Spleen (tissue), 7 donors: ENCODE measurements around the gene PIGU.

Experiments
- CTCF ChIP-seq, 11 experiments: fragments of 200-600 bp in 7 of 11; fragments of 450-650 bp in 4 of 11; sonication (generic) in 4 of 11; IDR thresholded peaks in 8 of 11; conservative IDR thresholded peaks in 3 of 11; 1 replicate in 7 of 11; 2 replicates in 4 of 11; pipeline versions ENCODE4 v1.4.0 to v1.8.0; 2016 to 2021; ENCODE audit warnings: antibody characterized with exemption in 11 of 11, inconsistent platforms in 4 of 11, mild to moderate bottlenecking in 1 of 11
- POLR2A ChIP-seq, 3 donors: fragments of 450-650 bp; IDR thresholded peaks; one replicate each; pipeline ENCODE4 v1.5.1; 2017; ENCODE audit warnings: antibody characterized with exemption in 3 of 3, mild to moderate bottlenecking in 1 of 3
- donor health status: DM: no; HTN: no; CAD: no; lungs with moderate emphysema.
- donor health status: DM: no; HTN: no; CAD: no.
- donor health status: DM: no; HTN: no; CAD: no.

- TF ChIP-seq POLR2A (IDR thresholded peaks at IDR 0.05) (no peak), CTCF (IDR thresholded peaks at IDR 0.05 in 8 of 11, conservative IDR thresholded peaks at IDR 0.05 in 3 of 11) (no peak)
These were observed 48.9 kb downstream of the PIGU start for GRCh38 chr20:34628026-34628425.
